Measurements from ENCODE around the gene PLPP3.
A peak's percentile ranks its signal among the peaks of the same experiment; 100 is the strongest.

PLPP3 gene

DNA sequence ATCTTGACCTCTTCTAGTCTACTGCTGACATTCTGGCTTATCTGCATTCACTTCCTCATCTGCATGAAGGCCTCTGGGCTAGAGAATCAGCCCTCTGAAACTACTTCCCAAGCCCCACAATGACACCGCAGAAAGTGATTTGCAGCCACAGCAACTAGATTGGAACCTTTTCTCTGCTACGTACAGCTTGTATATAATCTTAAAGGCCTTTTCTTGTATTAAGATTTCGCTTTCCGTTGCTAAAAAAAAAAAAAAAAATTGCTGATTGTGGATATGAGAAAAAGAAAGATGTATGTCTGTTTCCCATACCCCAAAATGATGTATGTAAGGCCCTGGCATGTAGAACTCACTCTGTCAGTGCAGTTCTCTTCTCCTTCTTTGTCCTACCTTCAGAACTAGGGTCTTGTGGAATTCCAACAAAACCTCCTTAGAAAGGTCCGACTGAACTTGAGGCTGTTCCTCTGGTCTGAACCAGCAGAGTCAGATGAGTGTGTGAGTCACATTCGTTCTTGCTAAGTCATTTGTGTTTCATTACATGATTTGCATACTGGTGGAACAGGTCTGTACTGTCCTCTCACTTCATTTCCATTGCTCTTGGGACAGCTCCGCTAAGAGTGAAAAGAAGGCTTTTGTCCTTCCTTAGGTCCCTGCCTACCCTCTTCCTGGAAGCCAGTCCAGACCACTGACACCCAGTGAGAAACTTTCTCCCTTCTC lies 62.7 kb downstream of the PLPP3 start:
- peaks cover 11% of the 10 kb centered on the region for H3K4me1 ChIP-seq (ENCODE audit: control insufficient read depth, low read depth, low read length)
- peak overlapping the region; percentile 80 for H2BK15ac ChIP-seq (replicated peaks; ENCODE audit: low read depth)
- H3K9ac ChIP-seq (ENCODE audit: low read length) = peak overlapping the region; percentile 21
- H3K79me1 ChIP-seq (ENCODE audit: low read length) = peaks cover 2% of the 10 kb centered on the region
- peak overlapping the region; percentile 53 for H3K18ac ChIP-seq (ENCODE audit: low read length)
- no peak overlapping the region for H4K8ac ChIP-seq (ENCODE audit: low read depth, low read length)
- H3K36me3 ChIP-seq (ENCODE audit: control insufficient read depth, insufficient read depth, low read length) = no peaks in the 10 kb centered on the region
- no peak overlapping the region for H2BK120ac ChIP-seq (ENCODE audit: low read depth, low read length)
- H3K4me2 ChIP-seq (ENCODE audit: low read length) = no peak overlapping the region
- H2BK5ac ChIP-seq (ENCODE audit: low read length) = no peak overlapping the region
- H4K5ac ChIP-seq (ENCODE audit: low read length) = no peak overlapping the region
- H3K4me3 ChIP-seq (ENCODE audit: low read length) = no peak overlapping the region
- no peaks in the 10 kb centered on the region for H3K79me2 ChIP-seq (ENCODE audit: control insufficient read depth, insufficient read depth, low read length)
- peak overlapping the region; percentile 56 for H3K56ac ChIP-seq (ENCODE audit: low read length)
- no peak overlapping the region for H3K4ac ChIP-seq (ENCODE audit: low read depth, low read length)
- H3K27ac ChIP-seq (ENCODE audit: low read depth, low read length) = peak overlapping the region; percentile 47
- H3K23ac ChIP-seq (ENCODE audit: low read length) = no peak overlapping the region
- H3K27me3 ChIP-seq (ENCODE audit: insufficient read depth, low read length, poor library complexity) = no peaks in the 10 kb centered on the region
- WGBS (ENCODE audit: extremely low coverage, insufficient coverage, low lambda C conversion rate) = no CpG with 5 or more reads among the region's 7 CpGs
- DNase-seq = peak; percentile 98
- H2AK5ac ChIP-seq (ENCODE audit: low read length) = peak overlapping the region; percentile 89

DNA sequence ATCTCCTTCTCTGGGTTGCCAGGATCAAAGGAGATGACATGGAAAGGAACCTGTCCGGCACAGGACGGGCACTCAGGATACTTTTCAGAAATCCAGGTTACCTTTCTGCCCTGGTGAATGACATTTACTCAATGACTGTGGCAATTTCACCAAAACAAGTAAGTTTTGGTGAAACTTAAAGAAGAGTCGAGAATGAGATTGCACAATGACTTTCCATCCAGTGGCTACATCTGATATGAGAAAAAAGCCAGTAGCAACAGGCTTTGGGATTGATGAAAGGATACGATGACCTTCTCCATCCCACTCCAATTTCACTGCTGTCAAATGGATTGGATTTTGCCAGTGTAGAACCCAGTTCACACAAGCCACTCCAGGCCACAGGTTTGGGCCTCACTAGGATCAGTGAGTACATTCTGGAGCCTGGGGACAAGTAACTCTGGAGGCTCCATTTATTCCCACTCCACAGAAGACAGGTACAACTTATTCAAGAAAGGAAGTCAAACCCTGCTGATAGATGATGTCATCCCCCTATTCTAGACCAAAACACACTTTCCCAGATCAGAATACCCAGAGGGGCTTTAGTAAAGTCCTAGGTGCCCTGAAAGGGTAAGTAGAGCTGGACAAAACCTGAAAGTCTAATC lies 63.3 kb downstream of the PLPP3 start:
- Histone ChIP-seq H3K27me3 (ENCODE audit: insufficient read depth, low read length, poor library complexity) (no peaks in the 10 kb centered on the region), H2BK120ac (ENCODE audit: low read depth, low read length) (no peak overlapping the region), H2BK15ac (replicated peaks; ENCODE audit: low read depth) (peak overlapping the region; percentile 80), H3K4me2 (ENCODE audit: low read length) (no peak overlapping the region), H3K79me2 (ENCODE audit: control insufficient read depth, insufficient read depth, low read length) (no peaks in the 10 kb centered on the region), H4K8ac (ENCODE audit: low read depth, low read length) (no peak overlapping the region), H3K27ac (ENCODE audit: low read depth, low read length) (peak overlapping the region; percentile 25), H3K9ac (ENCODE audit: low read length) (no peak overlapping the region), H3K4ac (ENCODE audit: low read depth, low read length) (no peak overlapping the region), H3K36me3 (ENCODE audit: control insufficient read depth, insufficient read depth, low read length) (no peaks in the 10 kb centered on the region), H2AK5ac (ENCODE audit: low read length) (no peak overlapping the region), H3K56ac (ENCODE audit: low read length) (peak overlapping the region; percentile 22), H3K4me3 (ENCODE audit: low read length) (no peak overlapping the region), H3K4me1 (ENCODE audit: control insufficient read depth, low read depth, low read length) (peaks cover 16% of the 10 kb centered on the region), H3K18ac (ENCODE audit: low read length) (peak overlapping the region; percentile 53), H4K5ac (ENCODE audit: low read length) (no peak overlapping the region), H3K23ac (ENCODE audit: low read length) (no peak overlapping the region), H2BK5ac (ENCODE audit: low read length) (no peak overlapping the region), H3K79me1 (ENCODE audit: low read length) (peaks cover 2% of the 10 kb centered on the region)
- no CpG with 5 or more reads among the region's 4 CpGs for WGBS (ENCODE audit: extremely low coverage, insufficient coverage, low lambda C conversion rate)
- DNase-seq = no peak

DNA sequence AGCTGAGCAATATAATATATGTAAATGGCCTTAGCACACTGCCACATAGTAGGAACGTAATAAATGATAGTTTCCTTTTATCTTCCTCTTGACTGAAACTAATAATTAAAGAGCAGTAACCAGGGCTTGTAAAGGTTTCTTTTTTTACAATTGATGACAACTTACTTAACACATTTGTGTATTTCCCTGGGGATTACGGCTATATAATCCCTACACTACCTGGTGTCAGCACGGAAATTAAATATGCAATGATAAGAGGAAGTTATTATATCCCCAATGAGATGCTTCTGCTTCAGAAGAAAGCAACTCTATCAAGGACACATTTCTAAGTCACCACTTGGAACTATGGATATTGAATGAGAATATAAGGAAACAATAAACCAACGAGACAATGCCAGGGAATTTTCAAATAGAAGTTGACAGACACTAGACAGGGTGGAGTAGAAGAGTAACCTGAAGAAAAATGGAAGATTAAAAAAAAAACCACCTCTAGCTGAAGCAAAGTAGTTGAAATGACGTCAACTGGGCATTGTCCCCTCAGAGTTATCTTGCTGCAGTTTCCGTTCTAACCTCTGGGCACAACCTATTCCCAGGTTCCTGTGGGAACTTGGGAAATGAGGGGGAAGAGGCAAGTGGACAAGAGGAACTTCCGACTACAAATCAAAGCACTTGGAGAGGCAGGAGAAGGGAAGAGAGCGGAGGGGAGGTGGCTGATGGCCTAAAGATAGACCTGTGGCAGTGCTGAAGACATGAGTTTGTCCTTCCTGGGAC lies 66.5 kb downstream of the PLPP3 start:
- no peak overlapping the region for H3K4me2 ChIP-seq (ENCODE audit: low read length)
- peak overlapping the region; percentile 1 for H3K56ac ChIP-seq (ENCODE audit: low read length)
- no peak overlapping the region for H4K8ac ChIP-seq (ENCODE audit: low read depth, low read length)
- no peak overlapping the region for H3K23ac ChIP-seq (ENCODE audit: low read length)
- peak; percentile 58 for DNase-seq
- H4K5ac ChIP-seq (ENCODE audit: low read length) = no peak overlapping the region
- no peaks in the 10 kb centered on the region for H3K27me3 ChIP-seq (ENCODE audit: insufficient read depth, low read length, poor library complexity)
- H3K27ac ChIP-seq (ENCODE audit: low read depth, low read length) = no peak overlapping the region
- no peak overlapping the region for H3K4me3 ChIP-seq (ENCODE audit: low read length)
- H2AK5ac ChIP-seq (ENCODE audit: low read length) = no peak overlapping the region
- H3K4me1 ChIP-seq (ENCODE audit: control insufficient read depth, low read depth, low read length) = peaks cover 24% of the 10 kb centered on the region
- H3K9ac ChIP-seq (ENCODE audit: low read length) = no peak overlapping the region
- H2BK15ac ChIP-seq (replicated peaks; ENCODE audit: low read depth) = no peak overlapping the region
- no peak overlapping the region for H2BK5ac ChIP-seq (ENCODE audit: low read length)
- H3K18ac ChIP-seq (ENCODE audit: low read length) = no peak overlapping the region
- H3K79me2 ChIP-seq (ENCODE audit: control insufficient read depth, insufficient read depth, low read length) = no peaks in the 10 kb centered on the region
- H3K79me1 ChIP-seq (ENCODE audit: low read length) = no peaks in the 10 kb centered on the region
- H2BK120ac ChIP-seq (ENCODE audit: low read depth, low read length) = no peak overlapping the region
- H3K36me3 ChIP-seq (ENCODE audit: control insufficient read depth, insufficient read depth, low read length) = no peaks in the 10 kb centered on the region
- no CpG with 5 or more reads among the region's 8 CpGs for WGBS (ENCODE audit: extremely low coverage, insufficient coverage, low lambda C conversion rate)
- H3K4ac ChIP-seq (ENCODE audit: low read depth, low read length) = no peak overlapping the region

DNA sequence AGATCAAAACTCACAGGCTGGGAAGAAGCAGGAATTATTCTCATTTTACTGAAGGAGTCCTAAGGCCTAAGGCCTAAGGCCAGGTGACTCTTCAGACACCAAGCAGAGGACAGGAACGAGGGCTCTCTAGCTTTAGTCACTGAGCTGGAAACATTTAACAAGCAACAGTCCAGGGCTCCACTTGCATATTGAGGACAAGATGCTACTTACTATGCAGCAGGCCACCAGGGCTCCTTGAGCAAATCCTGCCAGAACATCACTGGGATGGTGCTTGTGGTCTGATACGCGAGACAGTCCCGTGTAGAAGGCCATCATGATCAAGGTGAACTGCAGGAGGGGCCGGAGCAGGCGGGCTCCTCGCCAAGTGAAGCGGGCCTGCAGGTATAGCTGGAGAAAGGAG lies 67.6 kb downstream of the PLPP3 start:
- no peak overlapping the region for H2BK15ac ChIP-seq (replicated peaks; ENCODE audit: low read depth)
- no peak overlapping the region for H3K56ac ChIP-seq (ENCODE audit: low read length)
- H3K4me1 ChIP-seq (ENCODE audit: control insufficient read depth, low read depth, low read length) = peaks cover 19% of the 10 kb centered on the region
- no CpG with 5 or more reads among the region's 8 CpGs for WGBS (ENCODE audit: extremely low coverage, insufficient coverage, low lambda C conversion rate)
- no peak for DNase-seq
- no peak overlapping the region for H3K18ac ChIP-seq (ENCODE audit: low read length)
- H3K4ac ChIP-seq (ENCODE audit: low read depth, low read length) = no peak overlapping the region
- H3K79me2 ChIP-seq (ENCODE audit: control insufficient read depth, insufficient read depth, low read length) = no peaks in the 10 kb centered on the region
- no peak overlapping the region for H2BK5ac ChIP-seq (ENCODE audit: low read length)
- H2BK120ac ChIP-seq (ENCODE audit: low read depth, low read length) = no peak overlapping the region
- no peak overlapping the region for H3K4me2 ChIP-seq (ENCODE audit: low read length)
- H4K5ac ChIP-seq (ENCODE audit: low read length) = no peak overlapping the region
- H3K27ac ChIP-seq (ENCODE audit: low read depth, low read length) = no peak overlapping the region
- H3K23ac ChIP-seq (ENCODE audit: low read length) = no peak overlapping the region
- H4K8ac ChIP-seq (ENCODE audit: low read depth, low read length) = no peak overlapping the region
- no peaks in the 10 kb centered on the region for H3K79me1 ChIP-seq (ENCODE audit: low read length)
- no peak overlapping the region for H3K9ac ChIP-seq (ENCODE audit: low read length)
- H2AK5ac ChIP-seq (ENCODE audit: low read length) = no peak overlapping the region
- H3K4me3 ChIP-seq (ENCODE audit: low read length) = no peak overlapping the region
- H3K36me3 ChIP-seq (ENCODE audit: control insufficient read depth, insufficient read depth, low read length) = no peaks in the 10 kb centered on the region
- no peaks in the 10 kb centered on the region for H3K27me3 ChIP-seq (ENCODE audit: insufficient read depth, low read length, poor library complexity)

DNA sequence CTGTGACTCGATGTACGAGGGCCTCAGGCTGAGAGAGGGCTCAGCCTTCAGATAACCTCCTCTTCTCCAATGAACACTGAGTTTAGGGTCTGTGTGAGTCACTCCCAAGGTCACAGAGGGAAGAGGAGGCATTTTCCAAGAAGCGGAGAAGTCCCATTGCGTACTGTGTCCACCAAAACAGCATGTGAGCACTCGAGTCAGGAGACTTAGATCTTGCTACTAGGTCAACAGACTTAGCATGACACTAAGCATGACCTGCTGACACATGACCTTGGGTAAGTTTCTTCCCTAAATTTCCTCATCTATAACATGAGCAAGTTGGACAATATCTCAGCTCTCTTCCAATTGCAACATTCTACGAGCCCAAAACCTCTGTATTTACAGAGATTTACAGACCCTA lies 68.0 kb downstream of the PLPP3 start:
- Histone ChIP-seq H2AK5ac (ENCODE audit: low read length) (peak overlapping the region; percentile 18), H3K4ac (ENCODE audit: low read depth, low read length) (no peak overlapping the region), H3K18ac (ENCODE audit: low read length) (no peak overlapping the region), H3K27me3 (ENCODE audit: insufficient read depth, low read length, poor library complexity) (no peaks in the 10 kb centered on the region), H3K79me1 (ENCODE audit: low read length) (no peaks in the 10 kb centered on the region), H3K36me3 (ENCODE audit: control insufficient read depth, insufficient read depth, low read length) (no peaks in the 10 kb centered on the region), H3K4me2 (ENCODE audit: low read length) (no peak overlapping the region), H3K79me2 (ENCODE audit: control insufficient read depth, insufficient read depth, low read length) (no peaks in the 10 kb centered on the region), H3K23ac (ENCODE audit: low read length) (no peak overlapping the region), H2BK120ac (ENCODE audit: low read depth, low read length) (no peak overlapping the region), H3K9ac (ENCODE audit: low read length) (no peak overlapping the region), H3K27ac (ENCODE audit: low read depth, low read length) (peak overlapping the region; percentile 61), H3K4me1 (ENCODE audit: control insufficient read depth, low read depth, low read length) (peaks cover 18% of the 10 kb centered on the region), H3K4me3 (ENCODE audit: low read length) (no peak overlapping the region), H4K5ac (ENCODE audit: low read length) (no peak overlapping the region), H2BK15ac (replicated peaks; ENCODE audit: low read depth) (no peak overlapping the region), H4K8ac (ENCODE audit: low read depth, low read length) (no peak overlapping the region), H3K56ac (ENCODE audit: low read length) (peak overlapping the region; percentile 53), H2BK5ac (ENCODE audit: low read length) (peak overlapping the region; percentile 6)
- no peak for DNase-seq
- no CpG with 5 or more reads among the region's 6 CpGs for WGBS (ENCODE audit: extremely low coverage, insufficient coverage, low lambda C conversion rate)

Data from mesendoderm (in vitro differentiated cells).